Ascending aorta (tissue), 2 donors: Measurements from ENCODE around the gene ASXL1. TPM values are rescaled to one million over a fixed set of nuclear protein-coding genes. Genes with fewer than 3 reads are reported as not detected.
A peak's percentile ranks its signal among the peaks of the same experiment; 100 is the strongest.

ENCODE experiments used
- DNase-seq, 2 donors: peaks; one replicate each; pipeline ENCODE4 v3.0.0-alpha.2; 2019; ENCODE audit warnings: low spot score in 2 of 2
- H3K27ac ChIP-seq, 2 donors: fragments of 200-600 bp; sonication (generic); one replicate each; pipeline ENCODE4 v1.5.1; 2016 to 2017; ENCODE audit warnings: mild to moderate bottlenecking in 1 of 2
- H3K27me3 ChIP-seq: fragments of 200-600 bp; sonication (generic); one replicate; pipeline ENCODE4 v1.5.1; 2017
- H3K36me3 ChIP-seq, 2 donors: fragments of 200-600 bp; sonication (generic); one replicate each; pipeline ENCODE4 v1.5.1; 2016
- H3K4me1 ChIP-seq, 2 donors: fragments of 200-600 bp; sonication (generic); one replicate each; pipeline ENCODE4 v1.5.1; 2016 to 2017; ENCODE audit warnings: mild to moderate bottlenecking in 1 of 2
- H3K4me3 ChIP-seq, 2 donors: fragments of 200-600 bp; sonication (generic); one replicate each; pipeline ENCODE4 v1.5.1; 2016 to 2017; ENCODE audit warnings: mild to moderate bottlenecking in 1 of 2
- H3K9me3 ChIP-seq, 2 donors: fragments of 200-600 bp; sonication (generic); one replicate each; pipeline ENCODE4 v1.5.1; 2016
- CTCF ChIP-seq, 3 experiments: fragments of 200-600 bp in 2 of 3; fragments of 450-650 bp in 1 of 3; sonication (generic) in 2 of 3; IDR thresholded peaks; one replicate each; pipeline ENCODE4 v1.5.1; 2016 to 2019; ENCODE audit warnings: antibody characterized with exemption in 3 of 3, mild to moderate bottlenecking in 1 of 3, moderate library complexity in 1 of 3
- intact Hi-C: fragments of 100-400 bp; cut with DNase I; formaldehyde crosslinking; loops from one replicate; pipeline ENCODE4 v1.15.1; 2023
- total RNA-seq: library from RNA; depleted of rRNA; stranded (reverse); fragments of >200 nt; gene quantifications from one replicate; pipeline ENCODE4 v1.1.0, GENCODE V29; 2016

The ASXL1 gene
- total RNA-seq, 1 donor from 2014 or later, result 37.4 TPM

- Histone ChIP-seq H3K4me3 (no peak overlapping the region), H3K4me1 (no peaks in the 10 kb centered on the region), H3K36me3 (peaks cover 10 to 31% of the 10 kb centered on the region in 2 donors), H3K9me3 (no peaks in the 10 kb centered on the region), H3K27ac (no peak overlapping the region), H3K27me3 (no peaks in the 10 kb centered on the region)
- intact Hi-C loops, result no loop called here
- no peak for DNase-seq
- TF ChIP-seq CTCF (IDR thresholded peaks at IDR 0.05), result no peak
Observed at GRCh38 chr20:32332614-32333013, 25.5 kb upstream of the ASXL1 start.

- Histone ChIP-seq H3K27me3 (no peaks in the 10 kb centered on the region), H3K4me3 (no peak overlapping the region), H3K9me3 (no peaks in the 10 kb centered on the region), H3K27ac (no peak overlapping the region), H3K36me3 (peaks cover 10 to 28% of the 10 kb centered on the region in 2 donors), H3K4me1 (no peaks in the 10 kb centered on the region)
- no peak for DNase-seq
- no peak for TF ChIP-seq CTCF (IDR thresholded peaks at IDR 0.05)
- intact Hi-C loops, result no loop called here
Observed at GRCh38 chr20:32333181-32333987, 24.7 kb upstream of the ASXL1 start.

GRCh38 chr20:32333988-32334885 lies 23.9 kb upstream of the ASXL1 start:
- no peak for DNase-seq
- Histone ChIP-seq H3K36me3 (peaks cover 10 to 28% of the 10 kb centered on the region in 2 donors), H3K27ac (peak overlapping the region in 1 of 2 donors; percentile 40), H3K4me1 (no peaks in the 10 kb centered on the region), H3K9me3 (no peaks in the 10 kb centered on the region), H3K4me3 (no peak overlapping the region), H3K27me3 (no peaks in the 10 kb centered on the region)
- TF ChIP-seq CTCF (IDR thresholded peaks at IDR 0.05), result no peak
- intact Hi-C loops, result no loop called here

GRCh38 chr20:32336918-32337347 lies 21.2 kb upstream of the ASXL1 start:
- intact Hi-C loops, result loop anchor here (5.0 kb wide), 1 partner anchor 315 kb away; no protein-coding TSS in a partner anchor
- DNase-seq, result no peak
- Histone ChIP-seq H3K9me3 (no peaks in the 10 kb centered on the region), H3K4me3 (no peak overlapping the region), H3K4me1 (peaks cover 0 to 3% of the 10 kb centered on the region in 2 donors), H3K36me3 (peaks cover 0 to 8% of the 10 kb centered on the region in 2 donors), H3K27me3 (no peaks in the 10 kb centered on the region), H3K27ac (no peak overlapping the region)
- peak; percentile 23 to 49 (median 24) for TF ChIP-seq CTCF (IDR thresholded peaks at IDR 0.05)

- H3K27me3 ChIP-seq, result no peaks in the 10 kb centered on the region
- H3K4me3 ChIP-seq, result no peak overlapping the region
- H3K4me1 ChIP-seq, result peaks cover 0 to 3% of the 10 kb centered on the region in 2 donors
- no peak for DNase-seq
- H3K9me3 ChIP-seq, result no peaks in the 10 kb centered on the region
- no peak for TF ChIP-seq CTCF (IDR thresholded peaks at IDR 0.05)
- H3K36me3 ChIP-seq, result no peaks in the 10 kb centered on the region
- no peak overlapping the region for H3K27ac ChIP-seq
- intact Hi-C loops, result loop anchor here (5.0 kb wide), 1 partner anchor 314 kb away; no protein-coding TSS in a partner anchor
Observed at GRCh38 chr20:32337937-32338661, 20.0 kb upstream of the ASXL1 start.
